GM18499 (cell line): ENCODE measurements around the gene BAIAP3.
"Not testable (repeated sequence)": the region's sequence is repeated elsewhere in the genome, so short reads cannot be mapped to it uniquely, and the experiment has no call there.

ENCODE experiments used
- ATAC-seq: cut with Tn5 transposase; IDR thresholded peaks from one replicate; pipeline ENCODE4 v1.9.1; 2021; ENCODE audit warnings: moderate number of reproducible peaks; ENCODE audit not compliant: insufficient read depth, unreplicated experiment

The BAIAP3 gene

DNA sequence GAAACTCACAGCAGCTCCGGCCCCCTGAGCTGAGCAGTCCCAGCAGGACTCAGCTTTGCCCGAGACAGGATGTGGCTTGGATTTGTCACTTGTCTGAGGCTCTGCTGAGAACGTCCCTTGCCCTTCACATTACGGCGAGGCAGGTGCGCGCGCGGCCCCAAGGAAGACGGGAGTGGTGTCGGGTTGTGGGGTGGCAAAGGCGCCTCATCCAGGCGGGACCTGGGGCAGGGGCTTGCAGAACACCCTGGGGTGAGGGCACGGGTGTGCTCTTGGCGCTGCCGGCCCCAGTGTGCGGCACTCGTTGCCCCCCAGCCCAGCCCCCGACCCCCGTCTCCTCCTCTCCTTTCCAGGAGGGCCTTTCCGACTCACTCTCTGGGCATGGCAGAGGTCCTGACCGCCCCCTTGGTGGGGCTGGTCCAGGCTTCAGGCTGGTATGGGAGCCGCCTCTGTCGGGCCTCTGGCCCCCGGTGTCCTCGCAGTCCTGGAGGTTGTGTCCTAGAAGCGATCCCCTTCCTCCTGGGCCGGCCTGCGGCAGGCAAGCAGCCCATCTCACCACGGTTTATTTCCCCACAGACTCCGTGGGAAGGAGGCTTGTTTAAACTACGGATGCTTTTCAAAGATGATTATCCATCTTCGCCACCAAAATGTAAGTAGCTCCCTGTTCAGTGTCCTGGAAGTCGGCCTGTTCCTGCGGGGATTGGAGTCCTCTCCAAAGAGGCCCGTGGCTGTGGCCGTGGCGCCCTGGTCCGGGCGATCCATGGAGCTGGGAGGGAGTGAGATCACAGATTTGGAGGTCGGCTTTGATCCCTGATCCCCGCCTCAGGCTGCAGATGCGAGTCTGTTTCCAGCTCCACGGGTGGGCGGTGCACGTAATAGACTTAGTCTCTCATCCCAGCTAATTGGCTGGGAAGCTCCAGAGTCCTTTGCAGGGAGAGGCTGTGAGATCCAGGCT is 18.1 kb upstream of the BAIAP3 start:
- ATAC-seq = no peak

DNA sequence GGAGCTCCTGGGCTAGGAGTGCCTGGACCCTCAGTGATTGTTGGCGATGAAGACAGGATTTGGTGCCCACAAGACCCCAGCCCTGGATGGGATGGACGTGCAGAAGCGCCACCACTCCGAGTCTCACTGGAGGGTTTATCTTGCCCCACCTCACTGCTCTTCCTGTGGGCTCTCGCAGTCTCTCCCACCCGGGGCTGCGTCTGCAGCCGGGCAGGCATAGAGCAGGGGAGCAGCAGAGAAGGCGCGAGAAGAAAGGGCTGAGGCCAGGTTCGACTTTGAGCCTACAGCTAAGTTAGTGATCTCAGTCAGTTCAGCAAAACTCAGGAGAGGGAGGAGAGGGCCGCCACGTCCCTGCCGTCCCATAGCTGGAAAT is 17.4 kb upstream of the BAIAP3 start:
- ATAC-seq = no peak

DNA sequence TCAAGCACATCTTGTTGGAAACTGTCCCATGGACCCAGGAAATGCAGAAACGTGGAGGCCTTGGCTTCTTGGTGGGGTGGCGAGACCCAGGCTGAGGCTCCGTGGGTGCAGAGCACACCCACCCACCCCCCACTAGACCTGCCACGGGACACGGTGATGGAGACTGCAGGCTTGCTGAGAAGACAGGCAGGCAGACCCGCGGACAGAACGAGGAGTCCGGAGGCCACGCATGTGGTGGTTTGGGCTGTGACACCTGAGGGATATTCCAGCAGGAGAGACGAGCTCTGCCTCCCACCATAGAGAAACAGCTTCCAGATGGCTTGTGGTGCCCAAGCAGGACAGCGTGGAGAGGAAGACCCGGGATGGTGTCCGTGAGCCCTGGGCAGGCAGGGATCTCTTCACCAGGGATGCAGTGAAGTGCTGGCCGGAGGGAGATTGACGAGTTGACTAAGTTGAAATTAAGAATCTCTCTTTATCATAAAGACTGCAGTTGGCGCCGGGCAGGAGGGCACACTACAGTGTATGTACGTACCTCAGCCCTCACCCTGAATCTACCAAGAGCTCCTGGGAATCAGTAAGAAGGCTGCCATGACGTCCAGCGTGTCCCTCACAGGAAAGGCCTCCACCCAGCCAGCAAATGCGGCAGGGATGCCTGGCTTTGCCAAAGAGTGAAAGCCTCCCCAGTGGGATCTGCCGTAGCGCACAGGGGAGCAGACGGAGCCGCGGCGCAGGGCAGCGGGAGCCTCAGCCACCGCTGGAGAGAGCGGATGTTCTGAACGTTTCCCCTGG is 15.8 kb upstream of the BAIAP3 start:
- no peak for ATAC-seq

DNA sequence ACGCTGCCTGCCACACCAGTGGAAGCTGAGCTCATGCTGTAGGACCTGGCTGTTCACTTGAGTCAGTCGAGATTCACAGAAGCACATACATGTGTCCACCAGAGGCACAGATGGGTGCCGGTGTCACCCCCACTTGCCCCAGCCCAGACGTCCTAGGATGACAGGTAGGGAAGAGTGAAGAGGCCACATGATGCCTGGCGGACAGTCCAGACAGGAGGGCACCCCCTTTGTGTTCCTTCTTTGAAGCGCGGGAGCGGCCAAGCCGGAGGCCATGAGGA is 15.2 kb upstream of the BAIAP3 start:
- no peak for ATAC-seq

DNA sequence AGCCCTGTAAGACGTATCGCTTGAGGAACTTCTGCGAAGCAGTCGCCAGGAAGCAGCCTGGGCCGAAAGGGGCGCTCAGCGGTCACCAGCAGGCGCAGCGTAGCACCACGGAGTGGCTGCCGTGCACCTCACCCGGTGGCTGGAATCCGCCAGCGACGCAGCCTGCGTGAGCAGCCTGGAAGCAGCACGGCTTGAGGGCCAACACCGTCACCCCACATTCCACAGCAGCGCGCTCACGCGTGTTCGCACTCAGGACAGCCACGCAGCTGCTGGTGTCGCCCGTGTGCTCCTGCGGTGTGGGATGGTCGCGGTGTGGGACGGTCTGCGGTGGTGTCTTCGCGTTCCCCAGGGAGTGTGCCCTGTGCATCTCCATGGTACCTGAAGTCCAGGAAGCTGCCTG is 14.4 kb upstream of the BAIAP3 start:
- ATAC-seq = no peak

DNA sequence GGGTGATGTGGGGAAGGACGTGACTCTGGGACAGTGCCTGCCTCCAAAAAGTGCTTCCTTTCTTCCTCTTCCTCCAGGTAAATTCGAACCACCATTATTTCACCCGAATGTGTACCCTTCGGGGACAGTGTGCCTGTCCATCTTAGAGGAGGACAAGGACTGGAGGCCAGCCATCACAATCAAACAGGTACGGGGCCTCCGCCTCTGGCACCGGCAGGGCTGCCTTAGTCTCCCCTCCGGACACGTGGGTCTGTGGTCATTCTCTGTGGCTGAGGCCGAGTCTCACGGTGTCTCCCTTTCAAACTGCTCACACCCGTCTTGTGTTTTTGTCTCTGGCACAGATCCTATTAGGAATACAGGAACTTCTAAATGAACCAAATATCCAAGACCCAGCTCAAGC is 13.3 kb upstream of the BAIAP3 start:
- no peak for ATAC-seq

DNA sequence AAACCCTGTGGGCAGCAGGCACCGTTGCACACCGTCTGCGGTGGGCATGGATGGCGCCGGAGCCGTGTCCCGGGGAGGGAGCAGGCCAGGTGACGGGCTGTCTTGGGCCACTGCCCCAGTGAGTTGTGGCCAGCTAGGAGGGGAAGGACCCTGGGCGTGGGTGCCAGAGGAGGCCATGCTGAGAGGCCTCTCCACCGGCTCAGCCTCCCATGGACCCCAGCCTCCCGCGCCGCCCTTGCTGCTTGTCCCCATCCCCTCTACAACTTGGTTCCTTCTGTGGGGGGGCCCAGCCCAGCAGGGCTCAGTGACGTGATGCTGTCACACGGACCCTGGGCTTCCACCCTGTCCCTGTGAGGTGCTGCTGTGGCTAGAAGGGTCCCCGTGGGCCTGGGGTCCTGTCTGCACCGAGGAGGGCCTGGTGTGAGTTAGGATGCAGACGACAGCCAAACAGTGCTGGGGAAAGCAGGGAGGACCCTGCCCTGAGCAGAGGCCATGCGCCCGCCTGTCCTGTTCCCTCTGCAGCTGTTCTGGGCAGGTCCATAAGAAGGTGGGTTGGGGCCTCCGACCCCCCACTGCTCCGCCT is 12.7 kb upstream of the BAIAP3 start:
- no peak for ATAC-seq

DNA sequence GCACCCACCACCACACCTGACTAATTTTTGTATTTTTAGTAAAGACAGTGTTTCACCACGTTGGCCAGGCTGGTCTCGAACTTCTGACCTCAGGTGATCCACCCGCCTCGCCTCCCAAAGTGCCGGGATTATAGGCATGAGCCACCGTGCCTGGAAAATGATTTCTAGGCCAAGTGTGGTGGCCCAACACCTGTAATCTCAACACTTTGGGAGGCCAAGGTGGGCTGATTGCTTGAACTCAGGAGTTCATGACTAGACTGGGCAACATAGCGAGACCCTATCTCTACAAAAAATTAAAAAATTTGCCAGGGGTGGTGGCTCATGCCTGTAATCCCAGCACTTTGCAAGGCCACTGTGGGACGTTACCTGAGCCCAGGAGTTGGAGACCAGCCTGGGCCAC is 11.0 kb upstream of the BAIAP3 start:
- ATAC-seq = no peak

DNA sequence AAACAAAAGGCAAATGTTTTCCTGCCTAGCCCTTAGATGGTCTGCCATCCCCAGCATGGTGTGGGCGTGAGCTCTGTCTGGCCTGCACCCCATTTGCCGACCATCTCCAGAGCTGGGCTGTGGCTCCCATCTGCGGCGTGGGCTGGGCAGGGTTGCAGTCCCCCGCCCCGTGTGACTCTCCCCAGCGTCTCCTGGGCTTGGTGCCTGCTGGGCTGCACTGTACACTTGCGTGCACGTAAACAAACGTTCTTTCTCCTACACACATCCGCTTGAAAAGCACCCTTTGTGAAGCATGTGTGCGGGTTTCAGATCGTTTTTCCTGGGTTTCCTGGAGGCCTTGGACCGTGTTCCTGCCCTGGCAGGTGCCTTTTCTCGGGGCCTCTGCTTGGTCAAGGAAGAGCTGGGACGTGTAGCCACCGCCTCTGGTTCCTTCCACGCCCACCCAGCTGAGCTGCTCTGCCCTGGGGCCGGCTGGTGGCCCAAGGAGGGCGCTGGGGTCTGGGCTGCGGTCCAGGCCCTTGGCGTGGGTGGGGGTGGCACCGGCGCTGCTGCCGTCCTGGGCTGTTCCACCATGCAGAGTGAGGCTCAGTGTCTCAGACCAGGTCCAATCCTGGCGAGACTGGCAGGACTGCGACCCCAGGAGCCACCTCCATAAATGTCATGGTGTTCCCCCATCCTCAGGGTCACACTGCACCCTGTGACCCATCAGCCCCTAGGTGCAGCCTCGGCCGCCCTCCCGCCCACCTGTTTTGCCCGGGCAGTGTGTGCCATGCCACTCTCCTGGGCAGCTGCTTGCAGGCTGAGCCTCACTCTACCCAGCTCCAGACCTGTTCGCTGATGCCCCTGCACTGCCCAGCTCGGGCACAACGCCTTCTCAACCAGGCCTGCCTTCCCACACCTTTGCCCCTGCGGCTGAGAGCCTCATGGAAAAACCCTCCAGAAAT is 9.9 kb upstream of the BAIAP3 start:
- ATAC-seq = no peak

DNA sequence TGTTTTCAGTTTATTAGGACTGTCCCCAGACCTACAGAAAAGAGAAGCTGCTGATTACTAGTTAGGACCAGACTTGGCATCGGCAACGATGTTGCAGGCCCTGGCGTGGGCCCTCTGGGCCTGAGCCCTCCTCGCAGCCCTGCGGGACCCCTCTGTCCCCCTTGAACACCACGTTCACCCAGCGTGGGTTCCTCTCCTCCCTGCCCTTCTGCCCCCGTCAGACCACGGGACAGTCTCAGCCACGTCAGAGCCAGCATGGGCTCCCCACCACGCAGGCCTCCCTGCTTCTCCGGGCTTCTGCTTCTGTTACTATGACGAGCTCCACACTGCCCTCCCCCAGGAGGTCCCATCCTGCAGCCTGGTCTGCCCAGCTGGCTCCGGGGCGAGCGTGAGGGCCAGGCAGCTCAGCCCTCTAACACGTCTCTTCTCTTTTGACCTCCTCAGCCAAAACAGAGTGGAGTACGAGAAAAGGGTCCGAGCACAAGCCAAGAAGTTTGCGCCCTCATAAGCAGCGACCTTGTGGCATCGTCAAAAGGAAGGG is 9.1 kb upstream of the BAIAP3 start:
- ATAC-seq = no peak

DNA sequence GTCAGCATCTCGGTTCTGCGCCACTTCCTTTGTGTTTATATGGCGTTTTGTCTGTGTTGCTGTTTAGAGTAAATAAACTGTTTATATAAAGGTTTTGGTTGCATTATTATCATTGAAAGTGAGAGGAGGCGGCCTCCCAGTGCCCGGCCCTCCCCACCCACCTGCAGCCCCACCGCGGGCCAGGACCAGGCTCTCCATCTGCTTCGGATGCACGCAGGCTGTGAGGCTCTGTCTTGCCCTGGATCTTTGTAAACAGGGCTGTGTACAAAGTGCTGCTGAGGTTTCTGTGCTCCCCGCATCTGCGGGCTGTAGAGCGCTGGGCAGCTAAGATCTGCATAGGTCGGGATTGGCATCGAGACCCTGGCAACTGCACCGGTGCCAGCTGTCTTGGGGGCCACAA is 8.2 kb upstream of the BAIAP3 start:
- ATAC-seq = no peak

DNA sequence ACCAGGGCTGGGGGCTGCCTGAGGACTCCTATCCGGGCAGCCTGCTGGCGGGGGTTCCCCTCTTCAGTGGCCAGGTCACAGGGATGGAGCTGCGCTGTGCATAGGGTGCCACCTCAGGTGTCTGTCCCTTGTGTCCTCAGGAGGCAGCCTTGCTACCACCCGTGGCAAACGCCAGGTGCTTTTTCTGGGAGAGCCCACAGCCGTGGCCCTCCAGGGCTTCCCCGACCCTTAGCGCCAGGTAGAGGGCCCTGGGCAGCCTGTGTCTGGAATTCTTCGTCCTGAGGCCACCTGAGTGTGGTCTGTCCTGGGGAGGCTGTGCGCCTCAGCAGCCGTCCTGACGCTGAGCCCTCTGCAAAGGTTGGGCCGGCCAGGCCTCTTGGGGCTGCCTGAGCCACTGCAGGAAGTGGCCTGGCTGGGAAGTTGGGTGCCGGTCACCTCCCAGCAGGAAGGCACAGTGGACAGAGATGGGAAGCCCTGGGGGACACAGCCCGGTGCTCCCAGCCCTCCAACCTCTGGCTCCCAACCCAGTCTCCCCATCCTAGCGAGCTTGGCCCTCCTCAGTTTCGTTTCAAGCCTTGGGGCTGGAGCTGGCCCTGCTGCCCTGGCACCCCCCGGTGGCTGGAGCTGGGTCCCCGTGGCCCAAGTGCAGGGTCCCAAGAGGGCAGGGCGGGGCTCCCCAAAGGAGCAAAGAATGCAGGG is 7.6 kb upstream of the BAIAP3 start:
- ATAC-seq = no peak

DNA sequence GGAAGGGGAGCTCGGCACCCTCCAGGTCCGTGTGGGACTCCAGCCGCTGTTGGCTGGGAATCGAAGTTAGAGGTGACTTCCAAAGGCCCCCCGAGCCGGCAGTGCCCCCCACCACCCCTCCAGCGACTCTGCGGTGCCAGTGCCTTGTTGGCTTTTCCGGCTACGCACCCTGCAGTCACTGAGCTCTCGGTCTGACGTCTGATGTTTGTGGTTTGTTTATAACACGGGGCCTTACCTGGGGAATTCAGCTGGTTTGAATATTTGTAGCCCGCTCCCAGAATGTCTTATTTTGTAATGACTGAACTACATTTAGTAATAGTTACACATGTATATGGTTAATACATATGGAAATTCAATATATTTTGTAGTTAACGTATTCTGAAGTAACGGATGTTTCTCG is 7.1 kb upstream of the BAIAP3 start:
- ATAC-seq = no peak

DNA sequence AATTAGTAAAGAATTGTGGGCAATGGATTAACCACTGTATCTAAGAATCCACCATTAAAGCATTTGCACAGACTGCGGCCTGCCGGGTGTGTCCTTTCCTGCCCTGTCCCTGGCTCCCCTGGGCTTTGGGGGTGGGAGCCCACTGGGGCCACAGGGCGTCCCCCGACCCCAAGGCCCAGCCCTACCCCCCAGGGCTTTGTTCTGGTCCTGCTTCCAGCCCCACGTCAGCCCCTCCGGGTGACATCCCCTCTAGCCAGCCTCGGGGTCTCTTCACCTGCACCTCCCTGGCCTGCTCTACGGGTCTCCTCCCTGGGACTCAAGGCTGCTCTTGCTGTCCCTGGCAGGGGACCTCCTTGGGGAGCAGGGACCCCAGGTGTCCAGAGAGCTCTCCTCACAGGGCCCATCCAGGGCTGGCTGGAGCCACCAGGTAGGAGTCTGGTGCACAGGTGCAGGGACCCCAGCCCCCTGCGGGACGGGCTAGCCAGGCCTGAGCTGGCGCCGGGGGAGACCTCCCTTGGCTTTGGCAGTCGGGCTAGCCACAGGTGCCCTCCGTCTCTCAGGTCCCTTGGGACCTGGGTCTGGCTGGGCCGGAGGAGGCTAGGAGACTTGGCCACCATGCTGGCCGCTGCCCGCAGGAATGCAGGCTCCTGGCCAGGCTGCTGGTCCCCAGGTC is 6.4 kb upstream of the BAIAP3 start:
- ATAC-seq = no peak

DNA sequence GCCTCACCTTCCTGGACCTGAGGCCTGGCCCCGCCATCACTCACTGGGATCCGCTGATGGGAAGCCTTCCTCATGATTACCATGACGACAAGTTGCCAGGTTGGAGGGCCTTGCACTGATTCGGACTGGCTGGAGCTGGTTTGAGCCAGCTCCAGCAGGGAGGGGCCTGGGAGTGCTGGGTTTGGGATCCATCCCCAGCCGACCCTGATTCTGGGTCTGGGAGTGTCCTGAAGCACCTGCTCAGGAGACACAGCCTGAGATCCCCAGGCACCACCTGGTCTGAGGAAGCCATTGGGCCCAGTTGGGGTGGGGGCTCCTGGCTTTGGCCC is 5.9 kb upstream of the BAIAP3 start:
- ATAC-seq = no peak

DNA sequence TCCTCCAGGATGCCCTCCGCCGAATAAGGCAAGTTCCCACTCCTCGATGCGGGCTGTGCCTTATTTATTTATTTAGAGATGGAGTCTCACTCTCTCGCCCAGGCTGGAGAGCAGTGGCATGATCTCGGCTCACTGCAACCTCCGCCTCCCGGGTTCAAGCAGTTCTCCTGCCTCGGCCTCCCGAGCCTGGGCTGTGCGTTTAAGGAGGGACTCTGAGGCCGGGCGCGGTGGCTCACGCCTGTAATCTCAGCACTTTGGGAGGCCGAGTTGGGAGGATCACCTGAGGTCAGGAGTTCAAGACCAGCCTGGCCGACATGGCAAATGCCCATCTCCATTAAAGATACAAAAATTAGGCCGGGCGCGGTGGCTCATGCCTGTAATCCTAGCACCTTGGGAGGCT is 5.3 kb upstream of the BAIAP3 start:
- ATAC-seq = not testable (repeated sequence)

DNA sequence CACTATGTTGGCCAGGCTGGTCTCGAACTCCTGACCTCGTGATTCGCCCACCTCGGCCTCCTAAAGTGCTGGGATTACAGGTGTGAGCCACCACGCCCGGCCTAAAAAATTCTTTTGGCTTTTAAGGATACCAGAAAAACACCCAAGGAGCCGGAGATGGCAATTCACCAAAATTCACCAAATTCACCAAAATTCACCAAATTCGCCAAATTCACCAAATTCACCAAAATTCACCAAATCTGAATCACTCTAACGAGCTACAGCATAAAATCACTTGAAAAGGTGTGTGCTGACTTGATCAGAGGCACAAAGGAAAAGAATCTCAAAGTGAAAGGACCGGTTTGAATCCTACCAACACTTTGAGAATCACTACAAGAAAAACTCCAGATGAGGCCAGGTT is 4.5 kb upstream of the BAIAP3 start:
- not testable (repeated sequence) for ATAC-seq

DNA sequence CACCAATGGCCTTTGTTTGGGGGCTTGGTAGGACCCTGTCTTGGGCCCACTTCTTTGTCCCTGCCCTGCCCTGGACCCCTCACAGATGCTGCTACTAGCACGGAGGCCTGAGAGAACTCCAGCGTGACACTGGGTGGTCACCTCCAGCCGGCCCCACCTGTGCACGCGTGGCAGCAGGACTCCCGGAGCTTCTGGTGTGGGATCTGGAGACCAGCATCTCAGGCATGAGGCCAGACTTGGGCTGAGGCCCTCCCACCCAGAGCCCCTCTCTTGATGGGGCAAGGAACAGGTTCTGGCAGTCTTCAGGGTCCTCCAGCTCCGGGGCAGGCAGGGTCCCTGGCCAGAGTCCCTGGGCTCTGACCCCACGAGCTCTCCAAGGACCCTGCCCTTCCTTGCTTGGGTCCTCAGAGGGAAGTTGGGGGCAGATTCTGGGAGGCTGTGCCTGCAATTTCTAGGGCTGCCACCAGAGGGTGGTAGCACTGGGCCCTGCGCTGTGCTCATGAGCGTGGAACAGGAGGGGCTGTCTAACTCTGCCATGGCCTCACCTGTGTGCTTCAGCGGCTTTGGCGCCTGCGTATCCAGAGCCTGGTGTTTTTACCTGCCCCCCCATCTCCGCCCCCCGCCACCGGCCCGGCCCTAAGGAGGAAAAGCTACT is 3.1 kb upstream of the BAIAP3 start:
- no peak for ATAC-seq
